GM21381 (cell line): Measurements from ENCODE around the gene SH3GL2.

Experiments used
- ATAC-seq: cut with Tn5 transposase; IDR thresholded peaks from one replicate; pipeline ENCODE4 v1.9.1; 2021; ENCODE audit warnings: mild to moderate bottlenecking, moderate library complexity; ENCODE audit not compliant: unreplicated experiment

The SH3GL2 gene

GRCh38 chr9:17653947-17654465, 75.1 kb downstream of the SH3GL2 start:
- ATAC-seq: no peak

DNA sequence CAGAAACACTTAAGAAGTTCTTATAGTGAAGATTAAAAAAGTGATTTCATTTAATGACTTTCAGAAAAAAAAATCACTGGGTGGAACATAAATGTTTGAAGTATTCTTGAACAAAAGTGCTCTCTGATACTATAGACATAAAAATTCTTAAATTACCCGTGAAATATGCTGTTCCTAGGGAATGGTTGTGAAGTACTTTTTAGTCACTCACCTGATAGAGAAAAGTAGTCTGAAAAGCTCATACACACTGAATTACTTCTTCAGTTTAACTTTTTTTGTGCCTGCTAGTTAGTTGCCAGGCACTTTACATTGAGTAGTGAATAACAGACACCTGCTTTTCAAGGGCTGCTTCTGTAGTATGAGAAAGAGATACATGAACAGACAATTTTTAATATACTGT, 78.0 kb downstream of the SH3GL2 start:
- ATAC-seq: no peak

DNA sequence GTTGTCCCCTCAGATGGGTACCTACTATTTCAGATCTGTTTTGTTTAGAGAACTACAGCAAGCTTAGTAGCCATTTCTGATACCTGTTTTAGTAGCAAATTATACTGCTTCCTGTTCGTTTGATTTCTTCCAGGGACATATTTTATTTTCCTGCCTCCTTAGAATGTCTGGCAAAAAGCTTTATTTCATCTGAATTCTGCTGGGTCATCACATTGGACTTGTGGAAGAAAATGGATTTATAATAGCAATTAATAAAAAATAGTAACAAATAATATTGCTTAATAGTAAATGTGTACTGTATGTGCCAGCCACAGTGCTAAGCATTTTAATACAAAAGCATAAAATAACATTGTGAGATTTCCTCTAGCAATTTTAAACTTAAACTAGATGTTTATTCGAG, 79.4 kb downstream of the SH3GL2 start:
- no peak for ATAC-seq

- ATAC-seq: no peak
Observed at GRCh38 chr9:17660158-17660557, 81.3 kb downstream of the SH3GL2 start.

DNA sequence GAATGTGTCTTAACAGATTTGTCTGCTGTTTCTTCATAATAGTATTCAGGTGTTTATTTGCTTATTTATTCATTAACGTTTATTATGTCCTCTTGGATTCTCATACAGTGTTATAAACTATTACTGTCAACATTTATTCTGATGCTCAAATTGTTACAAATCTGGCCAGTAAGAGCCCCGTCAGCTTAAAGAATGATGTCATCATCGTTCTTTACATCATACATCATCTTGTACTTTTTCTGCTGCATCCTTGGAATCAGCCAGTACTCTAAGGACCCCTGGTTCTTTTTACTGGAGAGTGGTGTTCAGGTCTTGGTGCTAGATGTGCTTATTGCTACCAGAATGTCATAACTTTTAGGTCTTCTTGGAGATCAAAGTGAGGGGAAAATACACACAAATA, 86.6 kb downstream of the SH3GL2 start:
- no peak for ATAC-seq

DNA sequence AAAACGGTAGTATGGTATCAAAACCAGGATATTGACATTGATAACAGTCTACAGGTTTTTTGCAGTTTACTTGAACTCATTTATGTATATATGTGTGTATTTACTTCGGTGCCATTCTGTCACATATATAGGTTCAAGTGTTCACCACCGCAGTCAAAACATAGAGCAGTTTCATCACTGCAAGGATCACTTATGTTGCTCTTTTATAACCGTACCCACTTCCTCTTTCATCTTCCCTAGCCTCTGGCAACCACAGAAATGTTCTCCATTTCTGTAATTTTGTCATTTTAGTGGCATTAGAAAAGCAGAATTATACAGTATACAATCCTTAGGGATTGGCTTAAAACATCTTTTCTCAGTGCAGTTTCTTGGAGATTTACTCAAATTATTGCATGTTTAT, 90.3 kb downstream of the SH3GL2 start:
- no peak for ATAC-seq

GRCh38 chr9:17682684-17683083, 103.8 kb downstream of the SH3GL2 start:
- no peak for ATAC-seq

- ATAC-seq: no peak
Observed at GRCh38 chr9:17688834-17689233, 110.0 kb downstream of the SH3GL2 start.

GRCh38 chr9:17694336-17694735, 115.5 kb downstream of the SH3GL2 start:
- no peak for ATAC-seq

DNA sequence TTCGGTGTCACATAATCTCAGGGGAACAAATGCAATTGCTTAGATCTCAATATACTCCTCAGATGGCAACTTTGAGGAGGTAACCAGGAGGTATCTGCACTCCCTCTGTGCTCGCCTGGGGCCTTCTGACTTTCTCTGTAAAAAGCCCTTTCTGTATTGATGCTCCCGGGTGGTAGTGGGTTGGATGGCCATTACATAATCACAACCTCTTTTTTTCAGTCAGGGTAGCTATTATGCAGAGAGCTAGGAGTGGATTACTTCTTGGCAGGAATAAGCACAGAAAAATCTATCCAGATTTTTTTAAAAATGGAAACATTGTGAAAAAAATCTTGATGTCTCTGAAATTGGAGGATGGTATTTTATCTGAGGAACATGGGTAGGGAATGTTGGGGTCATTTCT, 116.6 kb downstream of the SH3GL2 start:
- ATAC-seq: no peak

- ATAC-seq: no peak
Observed at GRCh38 chr9:17699615-17700330, 120.9 kb downstream of the SH3GL2 start.

- no peak for ATAC-seq
Observed at GRCh38 chr9:17706347-17706746, 127.5 kb downstream of the SH3GL2 start.

DNA sequence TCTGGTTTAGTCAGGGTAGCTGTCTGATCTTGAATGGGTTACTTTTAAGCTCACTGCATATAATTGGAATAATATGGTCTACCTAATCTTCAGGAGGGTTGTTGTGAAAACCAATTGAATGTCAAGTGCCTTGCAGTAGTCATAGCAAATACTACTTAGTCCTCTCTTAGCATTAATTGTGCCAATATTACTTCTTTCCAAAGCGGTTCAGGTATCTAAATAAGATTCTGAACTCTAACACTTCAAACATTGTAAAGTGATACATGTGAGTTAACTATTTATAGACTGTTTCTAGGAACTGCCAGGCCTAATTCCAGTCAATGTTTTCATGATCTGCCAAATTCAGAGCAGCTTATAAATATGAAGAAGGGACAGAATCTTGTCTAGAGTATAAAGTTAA, 140.2 kb downstream of the SH3GL2 start:
- ATAC-seq: no peak

DNA sequence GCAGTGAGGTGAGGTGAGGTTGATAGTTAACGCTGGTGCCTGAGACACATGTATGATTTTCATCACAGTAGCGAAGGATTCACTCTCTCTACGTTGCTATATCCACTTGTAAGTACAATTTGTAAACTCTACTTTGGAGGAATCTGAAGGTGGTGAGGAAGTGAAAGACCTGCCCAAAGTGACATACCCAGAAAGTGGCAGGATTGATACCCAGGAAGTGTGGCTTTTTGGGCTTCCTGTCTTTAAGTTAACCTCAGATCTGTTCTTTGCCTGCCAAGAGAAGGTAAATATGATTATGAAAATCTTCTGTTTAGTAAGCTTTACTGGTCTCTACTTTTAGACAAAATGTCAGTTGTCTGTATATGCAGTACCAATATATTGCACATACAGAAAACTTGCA, 143.1 kb downstream of the SH3GL2 start:
- no peak for ATAC-seq

GRCh38 chr9:17723656-17724055, 144.8 kb downstream of the SH3GL2 start:
- no peak for ATAC-seq

DNA sequence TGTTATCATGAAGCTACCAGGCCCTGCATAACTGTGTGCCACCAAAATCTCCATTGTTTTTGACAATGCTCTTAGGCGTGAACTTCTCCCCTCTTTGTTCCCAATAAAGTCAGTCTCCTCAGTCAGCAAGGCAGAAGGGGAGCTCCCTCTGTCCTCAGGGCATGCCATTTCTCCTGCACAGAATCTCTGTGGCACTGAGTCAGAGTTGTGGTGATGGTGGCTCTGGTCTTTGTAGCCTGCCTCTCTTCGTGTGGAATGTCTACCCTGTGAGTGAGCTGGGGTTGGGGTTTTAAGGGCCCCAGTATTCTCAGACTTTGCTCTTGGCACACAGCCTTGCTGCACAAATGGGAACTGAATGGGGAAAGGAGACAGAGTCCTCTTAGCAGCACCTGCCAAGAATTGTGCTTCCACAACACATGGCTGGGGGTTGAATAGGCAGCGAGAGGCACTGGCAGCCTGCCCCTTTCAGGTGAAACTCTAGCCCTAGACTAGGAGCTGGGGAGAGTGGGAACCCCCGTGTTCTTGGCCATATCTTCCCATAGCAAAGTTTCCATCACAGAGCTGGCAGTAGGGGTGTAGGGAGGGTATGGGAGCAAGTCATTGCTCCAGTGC, 146.6 kb downstream of the SH3GL2 start:
- no peak for ATAC-seq

DNA sequence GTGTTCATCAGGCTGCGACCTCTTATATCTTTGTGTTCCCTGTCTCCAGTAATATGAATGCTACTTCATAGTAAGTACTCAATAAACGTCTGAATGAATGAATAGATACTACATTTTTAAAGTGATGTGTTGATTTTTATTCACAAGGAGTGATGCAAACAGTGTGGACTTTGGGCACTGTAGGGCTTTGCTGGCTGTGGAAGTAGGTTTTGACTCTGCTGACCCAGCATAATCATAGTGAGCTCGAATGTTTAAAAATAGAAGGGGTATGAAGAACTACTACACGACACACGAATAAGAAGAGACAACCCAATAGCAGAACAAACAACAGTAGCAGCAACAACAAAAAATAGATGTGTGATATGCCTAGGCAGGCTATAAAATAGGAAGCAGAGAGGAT, 147.4 kb downstream of the SH3GL2 start:
- no peak for ATAC-seq

GRCh38 chr9:17730899-17731298, 152.0 kb downstream of the SH3GL2 start:
- ATAC-seq: no peak

DNA sequence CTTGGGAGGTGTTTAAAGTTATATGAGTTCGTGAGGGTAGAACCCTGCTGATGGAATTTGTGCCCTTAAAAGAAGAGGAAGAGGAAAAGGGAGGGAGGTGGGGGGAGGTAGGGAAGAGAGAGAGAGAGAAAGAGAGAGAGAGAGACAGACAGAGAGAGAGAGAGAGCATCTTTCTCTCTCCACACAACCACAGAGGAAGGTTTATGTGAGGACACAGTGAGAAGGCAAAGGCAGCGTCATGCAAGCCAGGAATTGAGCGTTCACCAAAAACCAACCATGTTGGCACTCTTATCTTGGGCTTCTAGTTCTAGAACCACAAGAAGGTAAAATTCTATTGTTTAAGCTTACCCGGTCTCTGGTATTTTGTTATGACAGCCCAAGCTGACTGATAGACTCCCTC, 152.4 kb downstream of the SH3GL2 start:
- no peak for ATAC-seq

- no peak for ATAC-seq
Observed at GRCh38 chr9:17734674-17735073, 155.8 kb downstream of the SH3GL2 start.

- no peak for ATAC-seq
Observed at GRCh38 chr9:17735859-17736258, 157.0 kb downstream of the SH3GL2 start.

DNA sequence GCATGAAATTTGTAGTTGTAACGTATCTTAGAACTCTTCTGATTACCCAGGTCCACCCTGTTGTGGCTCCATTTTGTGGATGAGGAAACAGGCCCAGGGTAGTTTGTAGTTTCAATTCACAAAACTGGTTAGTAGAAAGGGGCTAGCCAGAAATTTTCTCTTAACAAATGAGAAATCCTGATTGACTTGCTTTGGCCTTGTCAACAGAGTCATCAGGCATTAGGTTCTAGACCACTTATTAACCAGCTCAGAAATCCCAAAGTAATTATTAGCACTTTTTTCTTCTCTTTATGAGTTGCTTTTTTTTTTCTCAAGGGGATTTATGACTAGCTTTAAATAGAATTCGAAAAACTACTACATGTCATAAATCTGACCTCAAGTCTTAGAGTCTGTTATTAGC, 160.2 kb downstream of the SH3GL2 start:
- no peak for ATAC-seq

DNA sequence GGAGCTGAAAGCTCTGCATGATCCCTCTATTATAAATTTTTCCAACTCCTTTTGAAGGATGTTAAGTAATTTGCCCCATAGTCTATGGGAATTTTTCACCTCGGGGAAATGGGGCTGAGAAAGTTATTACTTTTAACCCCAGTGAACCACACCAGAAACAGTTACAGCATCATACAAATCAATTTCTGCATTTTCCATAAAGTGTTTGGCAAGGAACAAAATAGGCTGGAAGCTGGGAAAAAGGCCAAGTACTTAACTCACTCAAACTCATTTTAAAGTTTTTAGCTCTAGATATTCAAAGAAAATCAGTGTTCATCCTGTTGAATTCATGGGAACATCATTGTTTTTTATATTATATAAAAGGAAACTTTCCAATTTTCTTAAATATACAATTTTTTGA, 160.9 kb downstream of the SH3GL2 start:
- ATAC-seq: no peak
